Activated CD4-positive, alpha-beta T cell treated with anti-CD3 and anti-CD28 coated beads, Interleukin-2, amount 50 U/mL, for 1 hour (primary cell): ENCODE measurements around the gene GNA12.

Source experiments
- DNase-seq: peaks from one replicate; pipeline ENCODE4 v3.0.0-alpha.2; 2020

Gene GNA12

DNA sequence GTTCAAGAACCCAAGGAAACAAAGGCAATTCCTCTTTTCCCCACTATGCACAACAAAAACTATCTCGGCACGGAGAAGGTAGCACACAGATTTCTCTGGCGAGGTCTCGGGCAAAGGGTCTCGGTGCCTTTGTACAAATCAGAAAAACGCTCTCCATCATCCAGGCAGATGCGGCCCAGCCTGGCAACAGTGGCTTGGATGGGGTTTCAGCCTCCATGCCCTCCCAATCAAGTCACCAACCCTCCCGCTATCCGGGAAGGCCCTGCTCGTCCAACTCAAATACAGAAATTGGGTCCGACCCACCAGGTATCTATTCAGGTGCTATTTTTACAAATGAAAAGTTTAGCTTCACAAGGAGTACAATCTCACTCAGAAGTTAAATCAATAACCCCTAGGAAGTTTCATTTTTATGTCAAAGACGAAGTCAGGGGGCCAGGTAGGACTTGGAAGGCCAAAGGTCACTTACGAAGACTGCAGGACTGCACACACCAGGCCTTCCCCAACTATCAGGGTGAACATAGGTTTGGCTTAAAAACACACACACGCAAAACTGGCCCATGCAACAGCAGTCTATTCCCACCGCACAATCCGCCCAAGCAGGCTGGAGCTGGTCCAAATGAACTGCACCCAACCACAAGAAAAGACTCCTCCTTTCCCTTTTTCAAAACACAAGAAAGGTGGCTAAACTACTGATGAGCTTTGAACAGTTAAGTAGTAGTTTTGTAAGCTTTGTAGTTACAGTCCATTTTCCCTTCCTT is 43.0 kb downstream of the GNA12 start:
- DNase-seq, result no peak

DNA sequence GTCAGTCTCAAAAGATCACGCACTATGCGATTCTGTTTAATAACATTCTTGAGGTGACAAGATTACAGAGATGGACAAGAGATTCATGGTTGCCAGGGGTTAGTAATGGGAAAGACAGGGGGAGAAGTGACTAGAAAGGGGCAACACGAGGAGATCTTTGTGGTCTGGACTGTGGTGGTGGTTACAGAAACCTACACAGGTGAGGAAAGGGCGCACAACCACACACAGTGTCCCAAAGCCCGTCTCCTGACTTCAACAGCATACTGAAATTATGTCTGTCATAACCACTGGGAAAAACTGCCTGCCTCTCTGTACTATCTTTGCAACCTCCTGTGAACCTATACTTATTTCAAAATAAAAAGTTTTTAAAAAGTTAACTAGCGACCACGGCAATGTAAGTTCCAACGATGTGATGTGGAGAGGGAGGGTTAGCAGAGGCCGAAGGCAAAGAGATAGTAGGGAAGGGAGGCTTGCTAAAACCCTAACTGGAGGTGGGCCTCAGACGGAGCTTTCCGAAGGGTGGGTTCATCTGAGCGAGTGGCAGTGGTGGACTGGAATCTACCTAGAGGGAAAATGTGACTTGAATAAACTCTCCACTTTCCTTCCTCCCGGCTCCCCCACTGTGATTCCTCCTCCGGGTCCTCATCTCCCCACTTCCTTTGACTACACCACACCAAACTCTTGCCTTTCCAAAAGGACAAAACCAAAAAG is 43.7 kb downstream of the GNA12 start:
- DNase-seq, result no peak

DNA sequence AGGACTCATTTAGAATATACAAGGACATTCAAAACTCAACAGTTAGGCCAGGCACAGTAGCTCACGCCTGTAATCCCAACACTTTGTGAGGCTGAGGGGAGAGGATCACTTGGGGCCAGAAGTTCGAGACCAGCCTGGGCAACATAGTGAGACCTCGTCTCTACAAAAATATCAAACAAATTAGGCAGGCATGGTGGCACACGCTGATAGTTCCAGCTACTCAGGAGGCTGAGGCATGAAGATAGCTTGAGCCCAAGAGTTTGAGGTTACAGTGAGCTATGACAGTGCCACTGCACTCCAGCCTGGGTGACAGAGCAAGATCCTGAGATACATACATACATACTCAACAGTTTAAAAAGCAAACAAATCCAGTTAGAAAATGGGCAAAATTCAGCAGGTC is 44.9 kb downstream of the GNA12 start:
- no peak for DNase-seq

DNA sequence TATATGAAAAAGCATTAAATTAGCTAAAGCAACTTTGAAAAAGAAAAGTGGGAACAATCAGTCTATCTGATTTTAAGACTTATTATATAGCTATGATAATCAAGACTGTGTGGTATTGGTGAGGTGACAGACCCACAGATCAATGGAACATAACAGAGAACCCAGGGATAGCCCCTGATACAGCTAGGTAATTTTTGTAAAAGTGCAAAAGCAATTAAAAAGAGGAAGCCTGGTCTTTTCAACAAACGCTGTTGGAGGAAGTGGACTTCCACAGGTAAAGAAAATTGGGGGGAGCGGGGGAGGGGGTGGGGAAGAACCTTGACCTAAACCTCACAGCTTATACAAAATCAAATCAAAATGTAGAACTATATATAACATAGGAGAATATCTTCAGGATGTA is 45.4 kb downstream of the GNA12 start:
- DNase-seq, result no peak

DNA sequence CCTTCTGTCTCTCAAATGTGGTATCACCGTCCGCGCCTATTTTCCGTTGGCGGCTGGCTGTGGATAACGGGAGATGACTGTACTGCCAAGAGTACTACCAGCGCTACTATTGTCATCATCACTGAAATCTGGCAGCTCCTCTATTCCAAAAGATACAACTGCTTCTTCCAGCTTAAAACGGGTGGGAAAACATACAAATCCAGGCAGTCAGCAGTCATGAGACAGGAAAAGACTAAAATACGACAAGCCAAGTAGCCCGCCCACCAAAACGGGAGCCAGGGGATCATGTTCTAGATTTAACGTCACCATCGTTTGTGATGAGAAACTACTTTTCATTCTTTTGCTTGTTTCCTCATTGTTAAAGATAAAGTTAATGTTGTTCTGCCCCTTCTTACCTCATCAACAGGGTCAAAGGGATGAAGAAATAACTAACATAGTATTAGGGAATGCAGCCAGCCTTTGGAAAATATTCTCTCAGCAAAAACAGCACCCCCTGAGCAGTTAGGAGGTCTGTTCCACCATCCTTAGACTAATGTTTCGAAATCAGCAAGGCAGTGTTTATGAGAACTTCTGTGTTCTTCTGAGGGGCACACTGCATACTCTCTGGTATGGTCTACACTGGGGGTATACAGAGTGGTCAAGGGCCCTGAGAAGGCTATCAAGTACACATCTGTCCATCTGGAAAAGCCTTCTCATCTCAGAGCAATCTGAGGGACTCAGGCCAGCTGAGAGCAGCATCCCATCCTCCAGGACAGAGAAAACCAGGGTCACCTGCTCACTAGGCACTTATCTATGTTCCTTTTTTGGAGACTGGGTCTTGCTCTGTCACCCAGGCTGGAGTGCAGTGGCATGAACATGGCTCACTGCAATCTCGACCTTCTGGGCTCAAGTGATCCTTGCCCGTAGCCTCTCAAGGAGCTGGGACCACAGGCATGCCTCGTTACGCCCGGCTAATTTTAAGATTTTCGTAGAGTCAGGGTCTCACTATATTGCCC is 47.5 kb downstream of the GNA12 start:
- DNase-seq, result no peak

DNA sequence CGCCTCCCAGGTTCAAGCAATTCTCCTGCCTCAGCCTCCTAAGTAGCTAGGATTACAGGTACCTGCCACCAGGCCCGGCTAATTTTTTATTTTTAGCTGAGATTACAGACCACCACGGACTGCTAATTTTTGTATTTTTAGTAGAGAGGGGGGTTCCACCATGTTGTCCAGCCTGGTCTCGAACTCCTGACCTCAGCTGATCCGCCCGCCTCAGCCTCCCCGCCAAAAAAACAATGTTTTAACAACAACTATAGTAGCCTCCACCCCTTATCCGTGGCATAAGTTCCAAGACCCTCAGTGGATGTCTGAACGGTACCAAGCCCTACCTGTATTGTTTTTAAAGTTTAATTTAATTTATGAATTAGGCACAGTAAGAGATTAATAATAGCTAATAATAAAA is 48.2 kb downstream of the GNA12 start:
- no peak for DNase-seq

DNA sequence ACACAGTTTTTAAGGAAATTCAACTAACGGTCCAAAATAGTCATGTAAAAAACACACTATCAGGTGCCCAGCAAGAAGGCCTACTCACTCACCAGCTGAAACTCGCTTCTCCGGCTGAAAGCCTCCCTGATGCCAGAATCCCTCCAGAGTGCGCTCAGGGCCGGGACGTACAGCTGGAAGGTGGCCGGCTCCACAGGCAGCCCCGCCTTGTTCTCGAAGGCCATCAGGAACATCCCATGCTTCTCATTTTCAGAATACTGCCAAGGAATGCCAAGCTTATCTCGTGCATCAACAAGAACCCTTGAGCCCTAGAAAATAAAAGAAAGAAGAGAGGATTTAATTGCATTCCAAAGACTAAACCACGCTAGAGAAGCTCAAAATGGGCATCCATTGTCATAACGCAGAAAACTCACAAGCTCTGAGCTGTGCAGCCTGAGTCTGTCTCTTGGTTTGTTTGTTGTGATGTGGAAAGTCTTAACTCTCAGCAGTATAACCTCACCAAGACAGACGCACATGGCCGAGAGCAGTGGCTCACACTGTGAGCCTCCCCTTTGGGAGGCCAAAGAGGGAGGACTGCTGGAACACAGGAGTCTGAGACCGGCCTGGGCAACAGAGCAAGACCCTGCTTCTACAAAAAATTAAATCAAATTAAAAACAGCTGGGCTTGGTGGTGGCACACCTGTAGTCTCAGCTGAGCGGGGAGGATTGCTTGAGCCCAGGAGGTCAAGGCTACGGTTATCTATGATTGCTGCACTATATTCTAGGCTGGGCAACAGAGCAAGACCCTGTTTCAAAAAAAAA is 49.1 kb downstream of the GNA12 start:
- no peak for DNase-seq

DNA sequence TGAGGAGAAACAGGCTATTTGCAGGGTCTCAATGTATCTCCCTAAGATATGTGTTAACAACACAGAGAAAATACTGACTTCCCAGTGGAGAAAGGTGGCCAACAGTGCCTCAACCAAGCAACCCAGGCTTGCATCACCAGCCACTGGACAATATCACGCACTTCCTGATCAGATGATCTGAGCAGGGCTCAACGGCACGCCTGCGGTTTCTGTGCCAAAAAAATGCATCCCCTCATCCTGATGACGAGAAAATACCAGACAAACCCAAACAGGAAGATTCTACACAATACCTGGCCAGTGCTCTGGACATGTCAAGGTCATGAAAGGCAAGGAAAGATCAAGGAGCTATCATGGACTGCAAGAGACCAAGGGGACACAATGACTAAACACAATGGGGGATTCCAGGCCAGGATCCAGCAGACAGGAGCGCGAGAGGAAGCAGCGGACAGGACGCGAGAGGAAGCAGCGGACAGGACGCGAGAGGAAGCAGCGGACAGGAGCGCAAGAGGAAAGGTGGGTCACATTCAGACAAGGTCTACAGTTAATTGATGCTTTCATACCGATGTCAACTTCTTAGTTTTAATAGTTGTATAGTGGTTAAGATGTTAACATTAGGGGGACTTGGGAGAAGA is 51.1 kb downstream of the GNA12 start:
- no peak for DNase-seq

DNA sequence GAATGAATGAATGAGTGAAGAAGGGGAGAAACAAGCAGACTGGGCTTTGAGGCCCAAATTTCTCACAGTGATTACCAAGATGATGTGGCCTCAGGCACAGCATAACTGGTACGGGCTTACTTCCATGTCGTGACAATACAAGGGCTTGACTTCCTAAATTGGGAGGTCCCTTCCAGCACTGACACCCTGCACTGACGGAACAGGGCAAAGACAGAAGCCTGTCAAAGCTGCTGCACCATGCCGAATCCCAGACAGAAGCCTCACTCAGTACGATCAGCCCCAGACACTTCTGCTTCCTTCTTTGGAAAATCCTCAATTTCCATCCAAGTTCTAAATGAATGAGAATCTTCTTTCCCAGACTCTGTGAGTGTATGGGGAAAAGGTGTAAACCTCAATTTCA is 51.9 kb downstream of the GNA12 start:
- DNase-seq, result no peak

DNA sequence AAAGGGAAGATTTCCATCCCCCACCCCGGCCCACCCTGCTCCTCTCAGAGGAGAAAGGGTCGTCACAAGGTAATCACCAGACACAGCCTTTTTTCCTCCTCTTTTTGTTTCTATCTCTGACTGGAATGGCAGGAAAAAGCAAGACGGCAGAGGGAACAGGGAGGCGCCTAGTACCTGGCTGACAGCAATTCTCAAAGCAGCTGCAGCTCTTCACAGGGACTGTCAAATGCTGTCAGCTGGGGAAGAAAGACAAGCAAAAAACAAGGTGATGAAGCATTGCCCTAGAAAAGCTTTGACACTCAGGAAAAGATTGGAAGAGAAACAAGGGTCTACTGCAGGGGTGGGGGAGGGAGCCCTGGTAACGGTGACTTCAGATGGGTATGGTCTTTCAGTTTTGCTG is 52.7 kb downstream of the GNA12 start:
- no peak for DNase-seq

DNA sequence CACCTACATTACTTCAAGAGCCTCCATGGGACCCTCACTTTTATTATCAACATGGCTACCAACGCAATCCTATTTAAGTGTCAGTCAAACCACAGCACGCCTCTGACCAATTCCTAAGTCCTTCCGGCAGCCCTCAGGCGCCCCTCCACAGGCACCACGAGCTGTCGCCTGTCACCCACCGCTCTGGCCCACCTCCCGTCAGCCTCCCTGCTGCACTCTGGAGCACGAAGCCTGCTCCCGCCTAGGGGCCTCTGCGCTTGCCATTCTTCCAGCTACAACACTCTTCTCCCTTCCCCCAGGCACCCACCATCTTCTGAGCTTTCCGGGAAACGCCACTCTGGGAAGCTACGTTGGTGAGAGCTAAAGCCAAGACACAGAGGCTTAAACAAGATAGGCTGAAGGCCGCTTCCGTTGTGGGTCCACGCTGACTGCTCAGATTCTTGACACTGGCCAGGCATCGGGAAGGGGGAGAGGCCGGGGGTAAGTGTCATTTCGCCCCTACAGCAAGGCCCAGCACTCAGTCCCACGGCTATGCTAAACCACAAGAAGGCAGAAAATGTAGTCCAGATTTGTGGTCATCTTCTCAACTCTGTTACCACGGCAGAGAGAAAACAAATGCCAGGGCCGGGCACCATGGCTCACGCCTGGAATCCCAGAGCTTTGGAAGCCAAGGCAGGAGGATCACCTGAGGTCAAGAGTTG is 56.7 kb downstream of the GNA12 start:
- DNase-seq, result no peak

DNA sequence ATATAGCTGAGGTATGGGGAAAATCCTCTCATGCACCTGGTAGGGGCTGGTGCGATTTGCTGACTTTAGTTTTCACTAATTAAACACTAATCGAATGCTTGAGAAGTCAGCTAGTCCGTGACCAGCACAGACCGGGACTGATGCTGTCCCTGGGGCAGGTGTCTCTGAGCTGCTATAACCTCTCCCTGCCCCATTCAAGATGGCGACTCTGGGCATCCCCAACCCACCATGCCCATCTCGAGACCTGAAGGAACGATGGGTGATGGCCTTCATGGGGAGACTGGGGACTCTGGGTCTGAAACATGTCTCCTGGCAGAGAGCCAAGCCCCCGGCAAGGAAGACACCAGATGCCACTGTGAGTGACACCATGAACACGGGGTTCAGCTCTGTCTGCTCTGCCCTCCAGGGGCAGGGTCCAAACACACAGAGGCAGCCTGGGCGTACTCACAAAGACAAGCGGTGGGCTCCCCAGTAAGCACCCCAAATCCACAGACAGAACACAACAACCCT is 57.4 kb downstream of the GNA12 start:
- DNase-seq, result no peak

DNA sequence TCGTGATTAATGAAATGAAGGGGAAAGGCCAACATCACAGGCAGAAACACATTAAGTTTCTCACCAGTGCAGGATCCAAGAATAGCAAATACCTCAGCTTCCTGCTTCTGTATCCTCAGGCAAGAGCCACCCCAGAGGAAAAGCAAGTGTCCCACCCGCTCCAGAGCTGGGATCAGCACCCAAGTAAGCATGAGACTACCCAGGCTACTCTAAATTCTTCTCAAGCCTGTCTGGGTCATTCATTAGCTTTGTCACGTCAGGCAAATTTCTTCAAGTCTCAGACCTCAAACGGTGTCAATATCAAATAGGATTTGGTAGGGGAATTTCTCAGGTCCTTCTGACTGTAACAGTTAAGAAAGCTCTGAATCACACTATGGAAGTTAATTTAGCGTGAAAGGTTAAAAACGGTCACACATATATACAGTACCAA is 59.0 kb downstream of the GNA12 start:
- no peak for DNase-seq

DNA sequence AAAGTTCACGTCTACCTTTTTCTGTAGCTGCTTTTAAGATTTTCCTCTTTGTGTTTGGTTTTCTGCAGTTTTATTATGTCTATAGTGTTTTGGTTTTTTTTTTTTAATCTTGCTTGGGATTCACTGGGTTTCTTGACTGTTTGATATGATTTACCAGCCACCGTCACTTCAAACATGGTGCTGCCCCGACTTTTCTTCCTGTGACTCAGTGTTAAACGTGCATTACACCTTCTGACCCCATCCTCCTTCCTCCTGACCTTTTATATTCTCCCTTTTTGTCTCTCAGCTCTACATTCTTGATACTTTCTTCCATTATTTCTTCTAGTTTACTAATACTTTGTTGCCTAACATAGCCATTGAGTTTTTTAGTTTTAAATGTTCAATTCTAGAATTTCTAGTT is 61.5 kb downstream of the GNA12 start:
- no peak for DNase-seq

DNA sequence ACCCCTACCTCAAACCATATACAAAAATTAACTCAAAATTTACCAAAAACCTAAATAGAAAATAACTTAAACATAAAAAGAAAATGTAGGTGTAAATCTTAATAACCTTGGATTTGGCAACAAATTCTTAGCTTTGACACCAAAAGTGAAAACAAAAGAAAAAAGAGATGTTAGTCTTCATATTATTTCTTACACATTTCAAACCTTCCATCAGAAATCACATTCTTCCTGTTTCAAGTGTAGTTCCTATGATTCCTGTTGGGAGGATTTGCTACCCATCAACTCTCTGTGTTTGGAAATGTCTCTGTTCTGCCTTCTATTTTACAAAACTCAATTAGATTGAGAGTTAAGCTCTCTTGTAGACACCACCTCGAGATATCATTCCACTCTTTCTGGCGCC is 62.0 kb downstream of the GNA12 start:
- no peak for DNase-seq

DNA sequence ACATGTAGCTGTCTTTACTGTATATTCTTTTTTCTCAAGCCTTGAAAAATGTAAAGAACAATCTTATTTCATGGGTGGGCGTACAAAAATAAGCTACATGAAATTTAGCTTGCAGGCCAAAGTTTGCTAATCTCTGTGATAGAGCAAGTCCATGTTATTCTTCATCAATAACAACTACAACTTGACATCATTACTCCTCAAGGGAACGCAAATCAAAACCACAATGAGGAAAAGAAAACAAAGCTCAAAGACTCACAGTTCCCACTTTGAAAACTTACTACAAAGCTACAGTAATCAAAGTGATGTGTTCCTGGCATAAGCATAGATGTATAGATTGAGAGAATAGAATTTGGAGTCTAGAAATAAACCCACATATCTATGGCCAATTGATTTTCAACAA is 62.5 kb downstream of the GNA12 start:
- DNase-seq, result no peak

DNA sequence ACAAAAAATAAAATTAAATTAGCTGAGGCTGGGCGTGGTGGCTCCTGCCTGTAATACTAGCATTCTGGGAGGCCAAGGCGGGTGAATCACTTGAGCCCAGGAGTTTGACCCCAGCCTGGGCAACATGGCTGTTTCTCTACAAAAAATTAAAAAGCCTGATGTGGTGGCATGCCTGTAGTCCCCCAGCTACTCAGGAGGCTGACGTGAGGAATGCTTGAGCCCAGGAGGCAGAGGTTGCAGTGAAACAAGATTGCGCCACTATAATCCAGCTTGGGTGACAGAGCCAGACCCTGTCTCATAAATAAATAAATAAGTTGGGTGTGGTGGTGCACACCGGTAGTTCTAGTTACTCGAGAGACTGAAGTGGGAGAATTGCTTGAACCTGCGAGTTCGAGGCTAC is 65.1 kb downstream of the GNA12 start:
- DNase-seq, result no peak

DNA sequence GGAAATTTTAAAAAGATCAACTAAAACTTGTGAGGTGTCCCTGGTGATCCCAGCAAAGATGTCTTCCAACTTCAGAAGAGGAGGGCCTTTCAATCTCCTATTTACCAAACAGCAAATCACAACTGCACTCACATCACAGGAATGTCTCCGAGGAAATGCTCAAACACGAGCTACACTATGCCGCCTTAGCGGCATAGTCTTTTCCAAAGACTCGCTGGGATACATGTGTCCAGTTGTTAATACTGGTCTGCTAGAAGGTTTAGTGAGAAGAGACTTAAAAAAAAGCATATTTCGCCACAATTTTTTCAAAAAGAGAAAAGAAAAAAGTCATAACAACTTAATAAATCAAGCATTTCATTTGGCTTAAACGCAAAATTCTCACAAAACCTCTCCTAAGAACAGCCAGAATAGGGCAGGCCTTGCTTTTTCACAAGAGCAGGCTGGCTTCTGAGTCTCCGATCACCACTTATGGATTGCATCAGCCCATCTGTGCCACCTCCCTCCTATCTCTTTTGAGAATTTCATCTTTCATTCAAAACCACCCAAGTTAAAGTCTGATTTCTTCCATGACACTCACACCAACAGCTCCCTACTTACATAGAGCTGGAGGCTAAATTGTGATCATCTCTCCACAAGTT is 66.1 kb downstream of the GNA12 start:
- DNase-seq, result no peak

DNA sequence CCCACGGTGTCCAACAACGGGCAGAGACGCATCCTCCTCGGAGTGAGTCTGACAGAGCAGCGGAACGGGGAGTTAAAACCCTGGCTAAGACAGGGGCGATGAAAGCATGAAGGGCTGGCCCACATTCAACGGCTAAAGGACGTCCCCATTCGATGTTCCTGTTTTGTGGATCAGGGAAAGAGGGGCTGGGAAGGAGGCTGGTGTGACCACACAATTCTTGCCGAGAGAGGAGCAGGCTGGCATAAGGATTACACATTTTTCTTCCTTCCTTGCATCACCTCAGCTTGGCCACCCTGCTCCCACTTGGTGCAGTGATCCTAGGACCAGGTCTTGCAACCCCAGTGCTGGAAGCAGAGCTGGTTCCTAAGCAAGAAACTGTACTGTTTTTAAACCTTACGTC is 67.7 kb downstream of the GNA12 start:
- no peak for DNase-seq

DNA sequence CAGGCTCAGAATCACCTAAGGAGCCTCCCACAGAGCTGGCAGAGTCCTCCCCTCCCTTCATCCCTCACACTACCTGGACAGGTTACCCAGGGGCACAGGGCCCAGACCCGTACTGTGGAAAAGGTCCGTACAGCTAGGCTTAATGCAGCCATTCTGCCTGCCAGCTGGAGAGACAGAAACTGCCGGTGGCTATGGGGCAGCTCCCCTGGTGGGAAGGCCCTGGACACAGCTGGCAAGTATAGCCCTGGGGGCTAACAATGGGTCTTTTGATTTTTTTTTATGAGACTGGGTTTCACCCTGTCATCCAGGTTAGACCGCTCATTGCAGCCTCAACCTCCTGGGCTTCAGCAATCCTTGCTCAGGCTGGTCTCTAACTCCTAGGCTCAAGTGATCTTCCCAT is 68.3 kb downstream of the GNA12 start:
- no peak for DNase-seq

DNA sequence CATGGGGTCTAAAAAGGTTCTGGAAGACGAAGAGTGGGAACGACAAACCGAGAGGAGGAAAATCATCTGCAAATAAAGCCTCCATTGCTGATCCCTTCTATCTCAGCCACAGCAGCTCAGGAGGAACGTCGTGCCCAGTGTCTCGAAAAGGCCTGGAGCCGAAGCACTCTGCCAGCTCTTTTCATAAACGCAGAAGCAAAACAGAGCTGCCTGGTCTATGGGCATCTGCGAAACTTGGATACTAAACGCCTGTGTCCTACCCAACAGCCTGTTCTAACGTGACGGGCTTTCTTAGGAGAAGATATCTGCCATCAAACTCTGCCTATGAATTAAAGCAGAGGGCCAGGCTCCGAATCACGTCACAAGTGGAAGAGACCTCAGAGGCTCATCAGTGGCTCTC is 68.7 kb downstream of the GNA12 start:
- DNase-seq, result no peak
